DOHH2 (cell line): Measurements from ENCODE around the gene SPAG6.

ENCODE experiments used
- H3F3A ChIP-seq: fragments of 200-600 bp; sonication (generic), shearing (Covaris generic); 2 replicates; pipeline ENCODE4 v1.6.0; 2016; ENCODE audit warnings: antibody characterized with exemption, mild to moderate bottlenecking; ENCODE audit not compliant: control insufficient read depth, insufficient read depth
- H3K27ac ChIP-seq: fragments of 200-600 bp; sonication (generic); 2 replicates; pipeline ENCODE4 v1.5.1; 2014; ENCODE audit warnings: low read depth, mild to moderate bottlenecking, low read length, moderate library complexity
- H3K27me3 ChIP-seq: fragments of 200-600 bp; sonication (generic); 2 replicates; pipeline ENCODE4 v1.6.1; 2014; ENCODE audit warnings: mild to moderate bottlenecking, low read length, mixed read lengths; ENCODE audit not compliant: control insufficient read depth
- H3K36me3 ChIP-seq: fragments of 200-600 bp; sonication (generic); 2 replicates; pipeline ENCODE4 v1.6.1; 2014; ENCODE audit warnings: mild to moderate bottlenecking, low read length, moderate library complexity, mixed read lengths; ENCODE audit not compliant: control insufficient read depth
- H3K4me1 ChIP-seq: fragments of 200-600 bp; sonication (generic); 2 replicates; pipeline ENCODE4 v1.6.1; 2014; ENCODE audit warnings: mild to moderate bottlenecking, low read length, mixed read lengths; ENCODE audit not compliant: control insufficient read depth
- H3K4me2 ChIP-seq: fragments of 200-600 bp; sonication (generic); 2 replicates; pipeline ENCODE4 v1.6.0; 2014; ENCODE audit warnings: mild to moderate bottlenecking, low read length, moderate library complexity
- H3K4me3 ChIP-seq: fragments of 200-600 bp; sonication (generic); 2 replicates; pipeline ENCODE4 v1.5.1; 2014; ENCODE audit warnings: mild to moderate bottlenecking, low read length, mixed read lengths
- H3K79me2 ChIP-seq: fragments of 200-600 bp; sonication (generic); 2 replicates; pipeline ENCODE4 v1.6.1; 2014; ENCODE audit warnings: mild to moderate bottlenecking, low read length, mixed read lengths; ENCODE audit not compliant: control insufficient read depth
- H3K9me2 ChIP-seq: fragments of 200-600 bp; sonication (generic); replicated peaks from 2 replicates; pipeline ENCODE4 v1.6.1; 2014; ENCODE audit warnings: mild to moderate bottlenecking, low read length, mixed read lengths; ENCODE audit not compliant: control insufficient read depth
- H3K9me3 ChIP-seq: fragments of 200-600 bp; sonication (generic); 2 replicates; pipeline ENCODE4 v1.6.1; 2014; ENCODE audit warnings: antibody characterized with exemption, low read length, mixed read lengths; ENCODE audit not compliant: control insufficient read depth, insufficient read depth
- H4K20me1 ChIP-seq: fragments of 200-600 bp; sonication (generic); 2 replicates; pipeline ENCODE4 v1.6.0; 2014; ENCODE audit warnings: low read depth, mild to moderate bottlenecking, antibody characterized with exemption, low read length, moderate library complexity; ENCODE audit not compliant: control insufficient read depth, insufficient read depth
- EZH2phosphoT487 ChIP-seq: fragments of 200-600 bp; sonication (generic); IDR thresholded peaks from 2 replicates; pipeline ENCODE4 v1.6.1; 2017; ENCODE audit warnings: borderline replicate concordance, mild to moderate bottlenecking, antibody characterized with exemption, low read length, moderate library complexity, mixed read lengths
- TF ChIP-seq, protein P1 (sequence below): fragments of 200-600 bp; sonication (generic); IDR thresholded peaks from one replicate; pipeline ENCODE4 v1.5.1; 2014; ENCODE audit warnings: antibody characterized with exemption, mild to moderate bottlenecking, low read depth, low read length; ENCODE audit not compliant: poor library complexity, severe bottlenecking

Gene SPAG6

DNA sequence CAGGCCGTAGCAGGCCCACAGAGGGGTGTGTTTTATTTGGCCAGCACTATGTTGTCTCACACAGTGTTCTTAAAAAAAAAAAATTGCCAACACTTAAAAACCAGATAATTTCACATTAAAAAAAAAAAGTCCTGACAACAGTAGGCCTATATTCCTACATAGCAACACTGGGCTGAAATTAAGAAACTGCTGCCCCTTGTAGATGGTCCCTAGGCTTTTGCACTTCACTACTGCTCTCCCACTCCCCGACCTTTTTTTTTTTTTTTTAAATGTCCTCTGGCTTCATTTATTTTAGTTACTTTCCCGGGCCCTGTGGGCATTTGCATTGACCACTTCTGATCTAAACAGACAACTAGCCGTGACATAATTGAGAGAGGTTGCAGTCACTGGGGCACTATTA is 36.0 kb downstream of the SPAG6 start:
- Histone ChIP-seq H3K79me2 (no peaks in the 10 kb centered on the region), H3K4me1 (peaks cover 32% of the 10 kb centered on the region), H3K9me2 (no peaks in the 10 kb centered on the region), H3K4me2 (no peak overlapping the region), H3K4me3 (no peak overlapping the region), H3K27me3 (no peaks in the 10 kb centered on the region), H3F3A (peaks cover 6% of the 10 kb centered on the region; the same call in 1 of the 2 replicates), H3K9me3 (no peaks in the 10 kb centered on the region), H3K36me3 (no peaks in the 10 kb centered on the region), H4K20me1 (no peaks in the 10 kb centered on the region), H3K27ac (no peak overlapping the region)
- TF ChIP-seq EZH2phosphoT487: no peak
- TF ChIP-seq, protein P1, sequence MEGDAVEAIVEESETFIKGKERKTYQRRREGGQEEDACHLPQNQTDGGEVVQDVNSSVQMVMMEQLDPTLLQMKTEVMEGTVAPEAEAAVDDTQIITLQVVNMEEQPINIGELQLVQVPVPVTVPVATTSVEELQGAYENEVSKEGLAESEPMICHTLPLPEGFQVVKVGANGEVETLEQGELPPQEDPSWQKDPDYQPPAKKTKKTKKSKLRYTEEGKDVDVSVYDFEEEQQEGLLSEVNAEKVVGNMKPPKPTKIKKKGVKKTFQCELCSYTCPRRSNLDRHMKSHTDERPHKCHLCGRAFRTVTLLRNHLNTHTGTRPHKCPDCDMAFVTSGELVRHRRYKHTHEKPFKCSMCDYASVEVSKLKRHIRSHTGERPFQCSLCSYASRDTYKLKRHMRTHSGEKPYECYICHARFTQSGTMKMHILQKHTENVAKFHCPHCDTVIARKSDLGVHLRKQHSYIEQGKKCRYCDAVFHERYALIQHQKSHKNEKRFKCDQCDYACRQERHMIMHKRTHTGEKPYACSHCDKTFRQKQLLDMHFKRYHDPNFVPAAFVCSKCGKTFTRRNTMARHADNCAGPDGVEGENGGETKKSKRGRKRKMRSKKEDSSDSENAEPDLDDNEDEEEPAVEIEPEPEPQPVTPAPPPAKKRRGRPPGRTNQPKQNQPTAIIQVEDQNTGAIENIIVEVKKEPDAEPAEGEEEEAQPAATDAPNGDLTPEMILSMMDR: no peak

DNA sequence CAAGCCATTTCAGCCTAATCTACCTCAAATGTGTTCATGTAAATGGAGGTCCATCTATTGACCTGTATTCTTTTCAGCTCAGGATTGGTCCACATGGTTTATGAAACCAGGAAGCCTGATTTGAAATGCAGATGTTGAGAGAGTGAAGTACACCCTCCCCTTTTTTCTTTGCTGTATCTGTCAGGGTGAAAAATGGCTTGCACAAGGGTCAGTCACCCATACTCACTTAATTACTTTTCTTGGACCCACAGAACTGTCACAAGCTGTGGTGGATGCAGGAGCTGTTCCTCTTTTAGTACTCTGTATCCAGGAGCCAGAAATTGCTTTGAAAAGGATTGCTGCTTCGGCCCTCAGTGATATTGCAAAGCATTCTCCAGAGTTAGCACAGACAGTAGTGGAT is 41.2 kb downstream of the SPAG6 start:
- no peak overlapping the region for H3K4me2 ChIP-seq
- no peaks in the 10 kb centered on the region for H3K27me3 ChIP-seq
- H3K27ac ChIP-seq: no peak overlapping the region
- no peaks in the 10 kb centered on the region for H4K20me1 ChIP-seq
- H3K4me3 ChIP-seq: no peak overlapping the region
- H3K36me3 ChIP-seq: no peaks in the 10 kb centered on the region
- no peaks in the 10 kb centered on the region for H3K79me2 ChIP-seq
- H3K4me1 ChIP-seq: 0 out of 2 replicates have a peak, but pooled peaks cover 6% of the 10 kb centered on the region
- no peaks in the 10 kb centered on the region for H3K9me2 ChIP-seq
- no peaks in the 10 kb centered on the region for H3F3A ChIP-seq
- TF ChIP-seq EZH2phosphoT487: no peak
- TF ChIP-seq, protein P1: no peak
- H3K9me3 ChIP-seq: no peaks in the 10 kb centered on the region

DNA sequence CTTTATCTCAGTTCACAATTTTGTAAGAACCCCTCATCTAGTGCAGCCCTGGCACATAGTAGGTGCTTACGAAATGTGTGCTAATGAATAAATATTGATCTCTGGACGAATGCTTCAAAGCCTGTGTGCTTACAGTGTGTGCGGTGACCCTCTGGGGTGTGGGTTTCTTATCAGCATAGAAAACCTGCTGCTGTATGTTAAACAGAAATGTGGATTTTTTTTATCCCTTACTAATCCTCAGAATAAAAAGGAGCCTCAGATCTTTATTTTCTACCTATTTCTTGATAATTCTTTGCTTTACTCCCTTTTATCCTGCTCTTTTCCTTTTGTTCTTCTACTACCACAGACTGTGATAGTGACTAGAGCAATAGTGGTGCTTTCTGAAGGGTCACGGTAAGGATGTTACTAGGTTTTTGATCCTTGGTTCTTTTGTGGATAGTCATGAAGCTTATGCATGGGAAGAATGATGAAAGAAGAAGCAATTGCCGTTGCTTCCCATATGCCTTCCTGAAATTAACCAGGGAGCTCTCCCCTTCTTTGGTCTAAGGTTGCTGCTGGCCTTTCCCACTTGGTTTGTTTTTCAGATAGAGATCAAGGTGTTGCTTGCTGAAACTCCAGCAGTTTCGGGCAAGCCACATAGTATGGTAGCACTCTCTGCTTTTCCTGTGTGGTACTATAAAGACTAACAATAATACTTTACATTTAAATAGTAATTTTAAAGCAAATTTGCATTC is 44.7 kb downstream of the SPAG6 start:
- Histone ChIP-seq H3K36me3 (no peaks in the 10 kb centered on the region), H3K27ac (no peak overlapping the region), H3K9me3 (no peaks in the 10 kb centered on the region), H3K27me3 (no peaks in the 10 kb centered on the region), H3K9me2 (no peaks in the 10 kb centered on the region), H4K20me1 (no peaks in the 10 kb centered on the region), H3F3A (no peaks in the 10 kb centered on the region), H3K4me3 (no peak overlapping the region), H3K4me1 (0 out of 2 replicates have a peak, but pooled peaks cover 6% of the 10 kb centered on the region), H3K79me2 (no peaks in the 10 kb centered on the region), H3K4me2 (no peak overlapping the region)
- TF ChIP-seq, protein P1: no peak
- TF ChIP-seq EZH2phosphoT487: no peak
